Astrocyte (in vitro differentiated cells and primary cell): Measurements from ENCODE around the gene MBNL1. TPM values are rescaled to one million over a fixed set of nuclear protein-coding genes. Genes with fewer than 3 reads are reported as not detected.

Experiments used
- DNase-seq: peaks from one replicate; pipeline ENCODE4 v3.0.0-alpha.2; 2010; ENCODE audit warnings: low read depth
- FAIRE-seq: peaks from 2 replicates; lab custom pipeline; 2011; peaks lifted over from hg19 to GRCh38; lab: Jason Lieb, UNC
- H2AFZ ChIP-seq: 2 replicates; pipeline ENCODE4 v1.6.0; 2012; ENCODE audit warnings: low read depth, low read length, inconsistent platforms
- H3K27ac ChIP-seq: 2 replicates; pipeline ENCODE4 v1.5.1; 2011; ENCODE audit warnings: low read depth, low read length, inconsistent platforms
- H3K27me3 ChIP-seq: 2 replicates; pipeline ENCODE4 v1.6.0; 2011; ENCODE audit warnings: low read length, inconsistent platforms; ENCODE audit not compliant: insufficient read depth
- H3K36me3 ChIP-seq: 2 replicates; pipeline ENCODE4 v1.5.1; 2011; ENCODE audit warnings: low read length, inconsistent platforms; ENCODE audit not compliant: insufficient read depth
- H3K4me1 ChIP-seq: 2 replicates; pipeline ENCODE4 v1.5.1; 2011; ENCODE audit warnings: low read length, inconsistent platforms; ENCODE audit not compliant: insufficient read depth
- H3K4me2 ChIP-seq: 2 replicates; pipeline ENCODE4 v1.6.0; 2012; ENCODE audit warnings: low read length, inconsistent platforms
- H3K4me3 ChIP-seq: 2 replicates; pipeline ENCODE4 v1.5.1; 2011; ENCODE audit warnings: low read depth, mild to moderate bottlenecking, low read length, inconsistent platforms; ENCODE audit not compliant: insufficient read depth
- H3K79me2 ChIP-seq: 2 replicates; pipeline ENCODE4 v1.6.0; 2012; ENCODE audit warnings: mild to moderate bottlenecking, low read length, inconsistent platforms; ENCODE audit not compliant: insufficient read depth
- H3K9ac ChIP-seq: 2 replicates; pipeline ENCODE4 v1.6.0; 2012; ENCODE audit warnings: mild to moderate bottlenecking, low read length, inconsistent platforms
- H3K9me3 ChIP-seq: 2 replicates; pipeline ENCODE4 v1.5.1; 2012; ENCODE audit warnings: low read depth, mild to moderate bottlenecking, low read length, inconsistent platforms; ENCODE audit not compliant: insufficient read depth
- H4K20me1 ChIP-seq: 2 replicates; pipeline ENCODE4 v1.6.0; 2012; ENCODE audit warnings: low read length, inconsistent platforms; ENCODE audit not compliant: insufficient read depth
- H3K27ac Mint-ChIP-seq: one replicate; pipeline ENCODE4 v1.8.0; 2021; ENCODE audit warnings: mild to moderate bottlenecking, mixed read lengths; ENCODE audit not compliant: unreplicated experiment
- H3K27me3 Mint-ChIP-seq: one replicate; pipeline ENCODE4 v1.8.0; 2021; ENCODE audit warnings: low read depth, mixed read lengths; ENCODE audit not compliant: unreplicated experiment
- H3K36me3 Mint-ChIP-seq: one replicate; pipeline ENCODE4 v1.8.0; 2021; ENCODE audit warnings: low read depth, mixed read lengths; ENCODE audit not compliant: unreplicated experiment
- H3K4me1 Mint-ChIP-seq: one replicate; pipeline ENCODE4 v1.8.0; 2021; ENCODE audit warnings: low read depth, mixed read lengths; ENCODE audit not compliant: unreplicated experiment
- H3K4me3 Mint-ChIP-seq: one replicate; pipeline ENCODE4 v1.8.0; 2021; ENCODE audit warnings: mild to moderate bottlenecking, moderate library complexity, mixed read lengths; ENCODE audit not compliant: unreplicated experiment
- H3K9me3 Mint-ChIP-seq: one replicate; pipeline ENCODE4 v1.8.0; 2021; ENCODE audit warnings: mild to moderate bottlenecking, mixed read lengths; ENCODE audit not compliant: unreplicated experiment
- EZH2 ChIP-seq: IDR thresholded peaks from 2 replicates; pipeline ENCODE4 v1.6.1; 2012; ENCODE audit warnings: mild to moderate bottlenecking, low read length, inconsistent platforms; ENCODE audit not compliant: insufficient read depth
- total RNA-seq: library from RNA; stranded (reverse); gene quantifications from 2 replicates; pipeline ENCODE4 v1.2.1, GENCODE V29; 2021
- TF ChIP-seq, protein P1 (sequence below): IDR thresholded peaks from 2 replicates; pipeline ENCODE4 v1.5.1; 2011; ENCODE audit warnings: low read depth, mild to moderate bottlenecking, inconsistent platforms, low read length, moderate library complexity; ENCODE audit not compliant: insufficient read depth

The MBNL1 gene
- total RNA-seq, 1 donor from 2014 or later: 93.1 TPM

DNA sequence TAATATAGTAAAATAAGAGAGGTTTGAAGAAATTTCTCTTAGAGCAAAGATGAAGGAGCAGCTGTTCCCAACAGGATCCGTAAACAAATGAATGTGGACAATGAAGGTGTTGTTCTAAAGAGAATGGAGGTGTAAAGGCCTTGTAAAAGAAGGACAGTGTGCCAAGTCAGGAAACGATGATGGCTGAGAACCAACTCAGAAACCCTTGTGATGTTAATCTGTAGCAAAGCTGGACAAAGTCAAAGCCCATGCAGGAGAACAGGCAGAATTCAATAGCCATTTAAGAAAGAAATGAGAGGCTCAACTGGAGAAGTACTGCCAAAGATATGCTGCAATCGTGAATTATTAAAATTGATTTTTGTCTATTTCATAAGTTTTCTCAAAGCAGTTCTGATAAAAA, 192.2 kb downstream of the MBNL1 start:
- Histone ChIP-seq H3K4me1 (no peaks in the 10 kb centered on the region), H3K9ac (no peak overlapping the region), H3K27me3 (no peaks in the 10 kb centered on the region), H3K79me2 (no peaks in the 10 kb centered on the region), H3K4me3 (no peak overlapping the region), H3K36me3 (peaks cover 44% of the 10 kb centered on the region), H3K9me3 (no peaks in the 10 kb centered on the region), H3K4me2 (no peak overlapping the region), H4K20me1 (peaks cover 6% of the 10 kb centered on the region), H3K27ac (no peak overlapping the region), H2AFZ (no peak overlapping the region)
- H3K4me3 Mint-ChIP-seq: no peak overlapping the region
- no peak for DNase-seq
- no peaks in the 10 kb centered on the region for H3K27me3 Mint-ChIP-seq
- TF ChIP-seq EZH2: no peak
- TF ChIP-seq, protein P1, sequence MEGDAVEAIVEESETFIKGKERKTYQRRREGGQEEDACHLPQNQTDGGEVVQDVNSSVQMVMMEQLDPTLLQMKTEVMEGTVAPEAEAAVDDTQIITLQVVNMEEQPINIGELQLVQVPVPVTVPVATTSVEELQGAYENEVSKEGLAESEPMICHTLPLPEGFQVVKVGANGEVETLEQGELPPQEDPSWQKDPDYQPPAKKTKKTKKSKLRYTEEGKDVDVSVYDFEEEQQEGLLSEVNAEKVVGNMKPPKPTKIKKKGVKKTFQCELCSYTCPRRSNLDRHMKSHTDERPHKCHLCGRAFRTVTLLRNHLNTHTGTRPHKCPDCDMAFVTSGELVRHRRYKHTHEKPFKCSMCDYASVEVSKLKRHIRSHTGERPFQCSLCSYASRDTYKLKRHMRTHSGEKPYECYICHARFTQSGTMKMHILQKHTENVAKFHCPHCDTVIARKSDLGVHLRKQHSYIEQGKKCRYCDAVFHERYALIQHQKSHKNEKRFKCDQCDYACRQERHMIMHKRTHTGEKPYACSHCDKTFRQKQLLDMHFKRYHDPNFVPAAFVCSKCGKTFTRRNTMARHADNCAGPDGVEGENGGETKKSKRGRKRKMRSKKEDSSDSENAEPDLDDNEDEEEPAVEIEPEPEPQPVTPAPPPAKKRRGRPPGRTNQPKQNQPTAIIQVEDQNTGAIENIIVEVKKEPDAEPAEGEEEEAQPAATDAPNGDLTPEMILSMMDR: no peak
- H3K9me3 Mint-ChIP-seq: no peaks in the 10 kb centered on the region
- H3K36me3 Mint-ChIP-seq: peaks cover 8% of the 10 kb centered on the region
- H3K4me1 Mint-ChIP-seq: no peaks in the 10 kb centered on the region
- no peak for FAIRE-seq
- H3K27ac Mint-ChIP-seq: no peak overlapping the region

DNA sequence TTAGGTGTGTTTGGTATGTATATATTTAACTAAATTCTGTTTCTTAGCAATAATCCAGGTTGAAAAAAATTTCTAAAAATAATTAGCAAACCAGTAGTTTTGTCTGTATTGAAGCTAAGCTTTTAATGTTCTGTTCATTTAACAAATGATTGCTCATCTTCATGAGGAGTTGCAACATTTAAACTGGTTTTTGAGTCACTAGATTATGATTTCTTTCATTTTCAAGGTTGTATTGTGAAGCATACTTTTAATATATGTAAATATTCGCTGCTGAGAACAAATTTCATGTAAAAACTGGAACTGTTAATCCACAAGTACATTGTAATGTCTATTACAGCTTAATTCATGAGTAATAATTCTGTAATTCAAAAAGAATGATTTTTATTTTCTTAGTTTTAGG, 192.7 kb downstream of the MBNL1 start:
- H3K27ac Mint-ChIP-seq: no peak overlapping the region
- H3K36me3 Mint-ChIP-seq: peaks cover 6% of the 10 kb centered on the region
- H3K27me3 Mint-ChIP-seq: no peaks in the 10 kb centered on the region
- no peak overlapping the region for H3K4me3 ChIP-seq
- no peaks in the 10 kb centered on the region for H3K9me3 Mint-ChIP-seq
- FAIRE-seq (no peak), DNase-seq (no peak)
- peaks cover 39% of the 10 kb centered on the region for H3K36me3 ChIP-seq
- no peaks in the 10 kb centered on the region for H3K4me1 Mint-ChIP-seq
- H3K9me3 ChIP-seq: no peaks in the 10 kb centered on the region
- H3K27me3 ChIP-seq: no peaks in the 10 kb centered on the region
- H3K4me3 Mint-ChIP-seq: no peak overlapping the region
- no peak overlapping the region for H3K9ac ChIP-seq
- no peak overlapping the region for H2AFZ ChIP-seq
- TF ChIP-seq, protein P1: no peak
- TF ChIP-seq EZH2: no peak
- H3K4me1 ChIP-seq: no peaks in the 10 kb centered on the region
- peaks cover 6% of the 10 kb centered on the region for H4K20me1 ChIP-seq
- H3K27ac ChIP-seq: no peak overlapping the region
- no peak overlapping the region for H3K4me2 ChIP-seq
- H3K79me2 ChIP-seq: no peaks in the 10 kb centered on the region

- H4K20me1 ChIP-seq: no peaks in the 10 kb centered on the region
- Mint-ChIP-seq H3K4me3 (no peak overlapping the region), H3K4me1 (no peaks in the 10 kb centered on the region), H3K9me3 (no peaks in the 10 kb centered on the region), H3K36me3 (peaks cover 4% of the 10 kb centered on the region), H3K27me3 (no peaks in the 10 kb centered on the region), H3K27ac (no peak overlapping the region)
- H3K4me3 ChIP-seq: no peak overlapping the region
- no peaks in the 10 kb centered on the region for H3K79me2 ChIP-seq
- DNase-seq (peak; percentile 24), FAIRE-seq (no peak)
- no peak overlapping the region for H2AFZ ChIP-seq
- no peaks in the 10 kb centered on the region for H3K4me1 ChIP-seq
- H3K27me3 ChIP-seq: no peaks in the 10 kb centered on the region
- H3K9ac ChIP-seq: no peak overlapping the region
- no peaks in the 10 kb centered on the region for H3K9me3 ChIP-seq
- no peak overlapping the region for H3K27ac ChIP-seq
- H3K4me2 ChIP-seq: no peak overlapping the region
- TF ChIP-seq, protein P1: peak; percentile 41
- no peak for TF ChIP-seq EZH2
- H3K36me3 ChIP-seq: peaks cover 24% of the 10 kb centered on the region
These were observed 198.1 kb downstream of the MBNL1 start for GRCh38 chr3:152466784-152467183.
